Measurements from ENCODE around the gene LATS2.

DNA sequence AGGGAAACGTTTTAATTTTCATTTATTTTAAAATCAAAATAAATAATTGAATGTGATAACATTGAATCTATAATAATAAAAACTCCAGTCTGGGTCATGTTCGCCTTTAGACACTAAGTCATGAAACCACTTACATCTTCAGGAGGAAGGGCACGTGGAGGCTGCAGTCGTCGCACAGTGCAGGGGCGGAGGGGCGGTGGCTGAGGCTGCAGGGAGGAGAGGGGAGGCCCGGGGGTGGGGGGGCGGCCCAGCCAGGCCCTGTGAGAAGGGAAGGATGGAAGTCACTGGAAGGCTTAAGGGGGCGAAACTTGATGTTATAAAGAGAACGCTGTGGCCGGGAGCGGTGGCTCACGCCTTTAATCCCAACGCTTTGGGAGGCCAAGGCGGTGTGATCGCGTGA, 14.9 kb upstream of the LATS2 start:
- TF ChIP-seq, protein P1, sequence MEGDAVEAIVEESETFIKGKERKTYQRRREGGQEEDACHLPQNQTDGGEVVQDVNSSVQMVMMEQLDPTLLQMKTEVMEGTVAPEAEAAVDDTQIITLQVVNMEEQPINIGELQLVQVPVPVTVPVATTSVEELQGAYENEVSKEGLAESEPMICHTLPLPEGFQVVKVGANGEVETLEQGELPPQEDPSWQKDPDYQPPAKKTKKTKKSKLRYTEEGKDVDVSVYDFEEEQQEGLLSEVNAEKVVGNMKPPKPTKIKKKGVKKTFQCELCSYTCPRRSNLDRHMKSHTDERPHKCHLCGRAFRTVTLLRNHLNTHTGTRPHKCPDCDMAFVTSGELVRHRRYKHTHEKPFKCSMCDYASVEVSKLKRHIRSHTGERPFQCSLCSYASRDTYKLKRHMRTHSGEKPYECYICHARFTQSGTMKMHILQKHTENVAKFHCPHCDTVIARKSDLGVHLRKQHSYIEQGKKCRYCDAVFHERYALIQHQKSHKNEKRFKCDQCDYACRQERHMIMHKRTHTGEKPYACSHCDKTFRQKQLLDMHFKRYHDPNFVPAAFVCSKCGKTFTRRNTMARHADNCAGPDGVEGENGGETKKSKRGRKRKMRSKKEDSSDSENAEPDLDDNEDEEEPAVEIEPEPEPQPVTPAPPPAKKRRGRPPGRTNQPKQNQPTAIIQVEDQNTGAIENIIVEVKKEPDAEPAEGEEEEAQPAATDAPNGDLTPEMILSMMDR (IDR thresholded peaks at IDR 0.05), result no peak
- TF ChIP-seq POLR2A (IDR thresholded peaks at IDR 0.05), result no peak

All from testis (tissue), 2 donors.